OCI-LY7 (cell line): ENCODE data around the gene NPY4R2.
"Not testable (repeated sequence)": the region's sequence is repeated elsewhere in the genome, so short reads cannot be mapped to it uniquely, and the experiment has no call there.

Source experiments
- CTCF ChIP-seq: fragments of 200-600 bp; sonication (generic); conservative IDR thresholded peaks from 2 replicates; pipeline ENCODE4 v1.5.1; 2014; ENCODE audit warnings: mild to moderate bottlenecking, antibody characterized with exemption, low read length, moderate library complexity, mixed read lengths
- EZH2phosphoT487 ChIP-seq: fragments of 200-600 bp; sonication (generic); IDR thresholded peaks from 2 replicates; pipeline ENCODE4 v1.6.1; 2018; ENCODE audit warnings: low read depth, borderline replicate concordance, mild to moderate bottlenecking, mixed run types, antibody characterized with exemption, low read length, moderate library complexity, mixed read lengths

GRCh38 chr10:47915849-47916548, 2.5 kb upstream of the NPY4R2 start:
- TF ChIP-seq CTCF = 0 out of 2 replicates have a peak, but pooled peaks have one; percentile 23
- not testable (repeated sequence) for TF ChIP-seq EZH2phosphoT487
